Measurements from ENCODE around the gene HACD2. TPM values are rescaled to one million over a fixed set of nuclear protein-coding genes. Genes with fewer than 3 reads are reported as not detected.

The HACD2 gene
- total and polyA plus RNA-seq, 10 of the 15 experiments (the other 5 are each of a cell fraction or from before 2014, with no cell fraction given) = 9.1 to 30.0 (median 18.8) TPM

DNA sequence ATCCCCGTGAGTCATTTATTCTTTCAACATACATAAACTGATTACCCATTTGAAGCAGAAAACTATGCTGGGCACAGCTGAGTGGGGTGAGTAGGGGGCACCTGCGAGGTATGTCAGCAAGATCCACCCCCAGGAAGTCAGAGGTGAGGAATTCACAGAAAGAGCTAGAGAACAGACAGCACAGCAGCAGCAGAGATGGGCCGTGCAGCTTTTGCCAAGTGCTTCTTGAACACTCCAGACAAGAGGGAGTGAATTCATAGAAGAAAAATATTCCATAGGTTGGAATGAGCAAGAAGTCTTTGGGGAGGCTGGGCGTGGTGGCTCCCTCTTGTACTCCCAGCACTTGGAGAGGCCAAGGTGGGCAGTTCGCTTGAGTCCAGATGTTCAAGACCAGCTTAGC, 126.6 kb downstream of the HACD2 start:
- ChIA-PET CTCF (interaction anchor here (0.7 to 1.4 kb wide), 2 partner anchors 94 to 101 kb away, joined by 3 read pairs; no protein-coding TSS in a partner anchor), POLR2A (no interaction called here), SMC1A (ENCODE audit: uncharacterized antibody, unreplicated experiment) (no interaction called here), RAD21 (ENCODE audit: unreplicated experiment) (no interaction called here)
- peaks cover 0 to 2% of the 10 kb centered on the region in 2 experiments; a peak in 2 of 4 replicates for H3K27me3 ChIP-seq (replicated peaks in 1 of 2; ENCODE audit: control insufficient read depth in 2 of 2, insufficient read depth in 2 of 2, low read length in 1 of 2)
- DNase-seq (ENCODE audit: low read depth, low spot score) (no peak), ATAC-seq (no peak), FAIRE-seq (no peak)
- H2AFZ ChIP-seq (ENCODE audit: control insufficient read depth, low read depth, low read length) = no peak overlapping the region
- in situ Hi-C loops (cut with MboI) = no loop called here
- H3K36me3 ChIP-seq (ENCODE audit: control insufficient read depth in 2 of 2, insufficient read depth in 2 of 2, low read length in 1 of 2) = no peaks in the 10 kb centered on the region
- 9% methylated on average over 5 of the region's 5 CpGs for WGBS (ENCODE audit: insufficient coverage, insufficient replicate concordance, low lambda C conversion rate, missing lambda C conversion rate)
- no peaks in the 10 kb centered on the region for H3K79me2 ChIP-seq (ENCODE audit: control insufficient read depth, insufficient read depth, low read length)
- TF ChIP-seq CHD1 (IDR thresholded peaks at IDR 0.05; ENCODE audit: low read depth, low read length) (no peak), MYC (IDR thresholded peaks at IDR 0.05; ENCODE audit: insufficient read depth, insufficient read length, insufficient replicate concordance, low read length, severe bottlenecking) (no peak), ZNF24 (IDR thresholded peaks at IDR 0.05) (no peak), BMI1 (IDR thresholded peaks at IDR 0.05; ENCODE audit: borderline replicate concordance) (no peak), NFYB (IDR thresholded peaks at IDR 0.05; ENCODE audit: insufficient read depth, low read depth, low read length) (no peak), NFXL1 (IDR thresholded peaks at IDR 0.05; ENCODE audit: borderline replicate concordance) (no peak), ZBED1 (IDR thresholded peaks at IDR 0.05; ENCODE audit: borderline replicate concordance) (no peak), POLR2A (IDR thresholded peaks at IDR 0.05; ENCODE audit: low read depth, low read length) (no peak), BCL11A (IDR thresholded peaks at IDR 0.05; ENCODE audit: low read depth, low read length) (no peak), SPI1 (IDR thresholded peaks at IDR 0.05; ENCODE audit: borderline replicate concordance, insufficient read depth, low read depth, low read length) (no peak), SUPT20H (IDR thresholded peaks at IDR 0.05; ENCODE audit: borderline replicate concordance, control insufficient read depth, low read depth, low read length) (no peak)
- TF ChIP-seq, protein P1, sequence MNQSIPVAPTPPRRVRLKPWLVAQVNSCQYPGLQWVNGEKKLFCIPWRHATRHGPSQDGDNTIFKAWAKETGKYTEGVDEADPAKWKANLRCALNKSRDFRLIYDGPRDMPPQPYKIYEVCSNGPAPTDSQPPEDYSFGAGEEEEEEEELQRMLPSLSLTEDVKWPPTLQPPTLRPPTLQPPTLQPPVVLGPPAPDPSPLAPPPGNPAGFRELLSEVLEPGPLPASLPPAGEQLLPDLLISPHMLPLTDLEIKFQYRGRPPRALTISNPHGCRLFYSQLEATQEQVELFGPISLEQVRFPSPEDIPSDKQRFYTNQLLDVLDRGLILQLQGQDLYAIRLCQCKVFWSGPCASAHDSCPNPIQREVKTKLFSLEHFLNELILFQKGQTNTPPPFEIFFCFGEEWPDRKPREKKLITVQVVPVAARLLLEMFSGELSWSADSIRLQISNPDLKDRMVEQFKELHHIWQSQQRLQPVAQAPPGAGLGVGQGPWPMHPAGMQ (IDR thresholded peaks at IDR 0.05; ENCODE audit: borderline replicate concordance) = no peak
- intact Hi-C loops (cut with micrococcal nuclease; ENCODE audit: unreplicated experiment) = no loop called here
- no peaks in the 10 kb centered on the region for H3K9me3 ChIP-seq (replicated peaks; ENCODE audit: control insufficient read depth, insufficient read depth, low read length)
- no peak overlapping the region for H3K9ac ChIP-seq (ENCODE audit: control insufficient read depth, insufficient read depth, low read length)
- BruUV-seq (replicated peaks) = no TSS peak
- no peak overlapping the region for H3K27ac ChIP-seq (ENCODE audit: control insufficient read depth, insufficient read depth)
- H3K4me2 ChIP-seq (ENCODE audit: control insufficient read depth, insufficient read depth) = no peak overlapping the region
- H3K4me1 ChIP-seq (ENCODE audit: control insufficient read depth, insufficient read depth, low read length) = no peaks in the 10 kb centered on the region
- H4K20me1 ChIP-seq (ENCODE audit: control insufficient read depth, insufficient read depth) = no peaks in the 10 kb centered on the region
- H3K4me3 ChIP-seq = no peak overlapping the region
